Pancreas (tissue), 10 donors: ENCODE results near the gene SNCAIP. TPM values are rescaled to one million over a fixed set of nuclear protein-coding genes. Genes with fewer than 3 reads are reported as not detected.

Experiments used
- ATAC-seq, 4 donors: fragments of 200-7000 bp; cut with Tn5 transposase; one replicate each; pipeline versions ENCODE4 v1.8.0 to v1.9.1; 2020; ENCODE audit warnings: mild to moderate bottlenecking in 4 of 4, moderate library complexity in 4 of 4
- DNase-seq, 6 donors: peaks; one replicate each; pipeline ENCODE4 v3.0.0-alpha.2; 2020
- FAIRE-seq: peaks from 2 replicates; lab custom pipeline; 2012; peaks lifted over from hg19 to GRCh38; lab: Jason Lieb, UNC
- H3K27ac ChIP-seq, 4 donors: fragments of 200-600 bp; sonication (generic); 1 replicate in 3 of 4; 2 replicates in 1 of 4; pipeline versions ENCODE4 v1.5.0 to v1.8.0; 2020
- H3K27me3 ChIP-seq, 4 donors: fragments of 200-600 bp; one replicate each; pipeline ENCODE4 v1.8.0; 2021
- H3K36me3 ChIP-seq, 3 donors: fragments of 200-600 bp; sonication (generic) in 1 of 3; one replicate each; pipeline versions ENCODE4 v1.5.0 to v1.8.0; 2020 to 2021
- H3K4me1 ChIP-seq, 3 donors: fragments of 200-600 bp; one replicate each; pipeline ENCODE4 v1.8.0; 2021
- H3K4me3 ChIP-seq, 4 donors: fragments of 200-600 bp; sonication (generic) in 2 of 4; one replicate each; pipeline versions ENCODE4 v1.5.0 to v1.8.0; 2020 to 2021
- H3K9me3 ChIP-seq, 4 donors: fragments of 200-600 bp; one replicate each; pipeline ENCODE4 v1.8.0; 2021
- CTCF ChIP-seq, 4 donors: fragments of 200-600 bp; sonication (generic) in 3 of 4; IDR thresholded peaks; one replicate each; pipeline versions ENCODE4 v1.5.0 to v1.8.0; 2021; ENCODE audit warnings: antibody characterized with exemption in 4 of 4
- WGBS, 2 donors: extraction: QIAGEN DNeasy Blood & Tissue Kit; methylation state at CpG; one replicate each; pipeline ENCODE4 v1.1.7; 2013; 5-methylcytosine and 5-hydroxymethylcytosine counted together
- intact Hi-C, 3 donors: fragments of 100-400 bp; cut with DNase I; formaldehyde crosslinking; loops; one replicate each; pipeline versions ENCODE4 v1.11.1 to v1.14.2; 2022
- polyA plus RNA-seq, 2 donors: library from polyadenylated mRNA; stranded (reverse); fragments of 200-250 nt; gene quantifications; one replicate each; pipeline ENCODE4 v1.2.3, GENCODE V29; 2013
- total RNA-seq, 6 donors: library from RNA; stranded (reverse); fragmentation: NEBNext Ultra II Directional in 4 of 6; extraction: Animal tissue kit (Norgen Biotek cat#: 25700) in 4 of 6; gene quantifications; one replicate each; pipeline versions ENCODE4 v1.2.1 to v1.2.4, GENCODE V29; 2021 to 2023
- donor health status: healthy with polysubstance abuse.
- donor health status: DM: no; HTN: no; CAD: no; lungs with moderate emphysema.
- donor health status: DM: no; HTN: no; CAD: no.
- donor health status: control.
- donor health status: control.
- donor health status: Bipolar disorder and iron deficiency.
- donor health status: DM: yes; HTN: yes; CAD: no.
- donor health status: DM: no; HTN: no; CAD: no.
- donor health status: DM: no; HTN: no; CAD: no.
- donor health status: DM: yes; HTN: yes; CAD: no.

Gene SNCAIP
- total and polyA plus RNA-seq, 8 donors, result 0.03 to 1.1 (median 0.28) TPM; not detected in 1

GRCh38 chr5:122354293-122354692, 42.3 kb downstream of the SNCAIP start:
- Histone ChIP-seq H3K4me1 (no peaks in the 10 kb centered on the region), H3K4me3 (no peak overlapping the region), H3K27ac (no peak overlapping the region), H3K27me3 (no peaks in the 10 kb centered on the region), H3K36me3 (no peaks in the 10 kb centered on the region), H3K9me3 (no peaks in the 10 kb centered on the region)
- TF ChIP-seq CTCF (IDR thresholded peaks at IDR 0.05), result no peak
- 56 to 61% methylated on average over 3 of the region's 3 CpGs for WGBS, 2 donors
- ATAC-seq (no peak), FAIRE-seq (no peak), DNase-seq (no peak)
- intact Hi-C loops, result no loop called here

GRCh38 chr5:122355324-122355723, 43.3 kb downstream of the SNCAIP start:
- WGBS, 2 donors, result 56 to 74% methylated on average over 3 of the region's 3 CpGs
- Histone ChIP-seq H3K4me3 (no peak overlapping the region), H3K27me3 (no peaks in the 10 kb centered on the region), H3K27ac (no peak overlapping the region), H3K36me3 (no peaks in the 10 kb centered on the region), H3K4me1 (no peaks in the 10 kb centered on the region), H3K9me3 (no peaks in the 10 kb centered on the region)
- no peak for DNase-seq
- intact Hi-C loops, result no loop called here
- FAIRE-seq, result no peak
- TF ChIP-seq CTCF (IDR thresholded peaks at IDR 0.05), result no peak
- no peak for ATAC-seq

GRCh38 chr5:122356855-122357254, 44.8 kb downstream of the SNCAIP start:
- no peaks in the 10 kb centered on the region for H3K9me3 ChIP-seq
- no peak for FAIRE-seq
- intact Hi-C loops, result no loop called here
- H3K27ac ChIP-seq, result no peak overlapping the region
- no peaks in the 10 kb centered on the region for H3K4me1 ChIP-seq
- no peak for TF ChIP-seq CTCF (IDR thresholded peaks at IDR 0.05)
- H3K27me3 ChIP-seq, result no peaks in the 10 kb centered on the region
- no peaks in the 10 kb centered on the region for H3K36me3 ChIP-seq
- no peak for DNase-seq
- H3K4me3 ChIP-seq, result no peak overlapping the region
- WGBS, 2 donors, result 61 to 70% methylated on average over 2 of the region's 2 CpGs
- no peak for ATAC-seq

- Histone ChIP-seq H3K27ac (no peak overlapping the region), H3K4me3 (no peak overlapping the region), H3K36me3 (no peaks in the 10 kb centered on the region), H3K9me3 (no peaks in the 10 kb centered on the region), H3K27me3 (no peaks in the 10 kb centered on the region), H3K4me1 (no peaks in the 10 kb centered on the region)
- ATAC-seq (no peak), DNase-seq (no peak), FAIRE-seq (no peak)
- intact Hi-C loops, result no loop called here
- no peak for TF ChIP-seq CTCF (IDR thresholded peaks at IDR 0.05)
- WGBS, 2 donors, result 31 to 33% methylated on average over 4 of the region's 4 CpGs
Measured at GRCh38 chr5:122358372-122358979, 46.4 kb downstream of the SNCAIP start.

GRCh38 chr5:122362361-122362760, 50.3 kb downstream of the SNCAIP start:
- H3K36me3 ChIP-seq, result no peaks in the 10 kb centered on the region
- ATAC-seq (no peak), FAIRE-seq (no peak), DNase-seq (no peak)
- H3K4me1 ChIP-seq, result no peaks in the 10 kb centered on the region
- TF ChIP-seq CTCF (IDR thresholded peaks at IDR 0.05), result no peak
- H3K4me3 ChIP-seq, result no peak overlapping the region
- intact Hi-C loops, result no loop called here
- WGBS, 2 donors, result 48% methylated on average over 4 of the region's 4 CpGs
- H3K27ac ChIP-seq, result no peak overlapping the region
- no peaks in the 10 kb centered on the region for H3K27me3 ChIP-seq
- no peaks in the 10 kb centered on the region for H3K9me3 ChIP-seq
